Central memory CD8-positive, alpha-beta T cell (primary cell): ENCODE results near the gene RPL18.

Source experiments
- ATAC-seq: fragments of 150-1000 bp; cut with Tn5 transposase; replicated peaks from 2 replicates; pipeline ENCODE4 v1.10.0; 2022; ENCODE audit warnings: mild to moderate bottlenecking, moderate FRiP score, moderate number of reproducible peaks; ENCODE audit not compliant: poor library complexity, severe bottlenecking; ENCODE audit errors: extremely low read depth
- DNase-seq, 2 donors: peaks; one replicate each; pipeline ENCODE4 v3.0.0; 2021; ENCODE audit warnings: low spot score in 2 of 2
- H3K27ac Mint-ChIP-seq: one replicate; pipeline ENCODE4 v1.8.0; 2022; ENCODE audit warnings: low read depth, mild to moderate bottlenecking, moderate library complexity, mixed read lengths
- H3K27me3 Mint-ChIP-seq: one replicate; pipeline ENCODE4 v1.8.0; 2022; ENCODE audit warnings: mixed read lengths
- H3K36me3 Mint-ChIP-seq: one replicate; pipeline ENCODE4 v1.8.0; 2022; ENCODE audit warnings: mild to moderate bottlenecking, moderate library complexity, mixed read lengths; ENCODE audit not compliant: insufficient read depth
- H3K4me1 Mint-ChIP-seq: one replicate; pipeline ENCODE4 v1.8.0; 2022; ENCODE audit warnings: mixed read lengths
- H3K4me3 Mint-ChIP-seq: one replicate; pipeline ENCODE4 v1.8.0; 2022; ENCODE audit warnings: mild to moderate bottlenecking, moderate library complexity, mixed read lengths
- H3K9me3 Mint-ChIP-seq: one replicate; pipeline ENCODE4 v1.8.0; 2022; ENCODE audit warnings: mixed read lengths

Gene RPL18

DNA sequence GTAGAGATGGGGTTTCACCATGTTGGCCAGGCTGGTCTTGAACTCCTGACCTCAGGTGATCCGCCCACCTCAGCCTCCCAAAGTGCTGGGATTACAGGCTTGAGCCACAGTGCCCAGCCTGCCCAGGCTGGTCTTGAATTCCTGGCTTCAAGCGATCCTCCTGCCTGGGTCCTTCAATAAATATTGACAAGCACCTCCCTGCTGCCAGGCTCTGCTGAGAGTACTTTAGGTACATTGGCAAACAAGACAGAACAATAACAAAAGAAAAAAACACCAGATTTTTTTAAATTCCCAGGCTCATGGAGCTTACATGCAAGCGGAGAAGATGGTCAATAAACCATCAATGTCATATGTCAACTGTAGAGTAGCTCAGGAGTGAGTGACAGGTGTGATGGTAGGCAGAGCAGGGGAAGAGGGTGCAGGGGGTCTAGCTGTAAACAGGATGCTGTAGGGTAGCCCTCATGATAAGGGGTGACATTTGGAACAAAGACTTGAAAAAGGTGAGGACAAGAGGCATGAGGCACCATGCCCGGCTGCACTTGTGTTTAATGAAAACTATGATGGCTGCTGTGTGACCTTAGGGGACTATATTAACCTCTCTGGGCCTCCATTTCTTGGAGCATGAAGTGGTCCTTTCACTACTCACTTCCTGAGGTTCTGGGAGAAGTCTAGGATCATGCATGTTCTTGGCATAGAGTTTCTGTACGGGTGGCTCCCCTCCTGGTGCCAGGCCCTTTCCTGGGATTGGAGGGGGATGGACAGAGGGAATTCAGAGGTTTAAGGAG is 47.4 kb downstream of the RPL18 start:
- H3K4me3 Mint-ChIP-seq, result no peak overlapping the region
- no peaks in the 10 kb centered on the region for H3K9me3 Mint-ChIP-seq
- no peak for ATAC-seq
- no peak overlapping the region for H3K27ac Mint-ChIP-seq
- DNase-seq, result no peak
- H3K4me1 Mint-ChIP-seq, result no peaks in the 10 kb centered on the region
- peaks cover 18% of the 10 kb centered on the region for H3K27me3 Mint-ChIP-seq
- H3K36me3 Mint-ChIP-seq, result no peaks in the 10 kb centered on the region

DNA sequence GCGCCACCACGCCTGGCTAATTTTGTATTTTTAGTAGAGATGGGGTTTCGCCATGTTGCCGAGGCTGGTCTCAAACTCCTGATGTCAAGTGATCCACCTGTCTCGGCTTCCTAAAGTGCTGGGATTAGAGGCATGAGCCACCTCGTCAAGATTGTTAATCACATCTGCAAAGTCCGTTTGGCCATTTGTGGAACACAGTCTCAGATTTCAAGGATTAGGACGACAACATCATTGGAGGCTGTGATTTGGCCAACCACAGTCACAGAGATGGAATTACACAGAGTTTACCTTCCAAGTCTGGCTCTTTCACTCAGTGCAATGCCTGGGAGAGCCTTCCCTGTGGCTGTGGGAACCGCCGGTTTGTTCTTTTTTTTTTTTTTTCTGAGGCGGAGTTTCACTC is 49.2 kb downstream of the RPL18 start:
- Mint-ChIP-seq H3K27ac (no peak overlapping the region), H3K27me3 (peaks cover 18% of the 10 kb centered on the region), H3K4me3 (no peak overlapping the region), H3K9me3 (no peaks in the 10 kb centered on the region), H3K4me1 (no peaks in the 10 kb centered on the region), H3K36me3 (no peaks in the 10 kb centered on the region)
- DNase-seq (no peak), ATAC-seq (no peak)

DNA sequence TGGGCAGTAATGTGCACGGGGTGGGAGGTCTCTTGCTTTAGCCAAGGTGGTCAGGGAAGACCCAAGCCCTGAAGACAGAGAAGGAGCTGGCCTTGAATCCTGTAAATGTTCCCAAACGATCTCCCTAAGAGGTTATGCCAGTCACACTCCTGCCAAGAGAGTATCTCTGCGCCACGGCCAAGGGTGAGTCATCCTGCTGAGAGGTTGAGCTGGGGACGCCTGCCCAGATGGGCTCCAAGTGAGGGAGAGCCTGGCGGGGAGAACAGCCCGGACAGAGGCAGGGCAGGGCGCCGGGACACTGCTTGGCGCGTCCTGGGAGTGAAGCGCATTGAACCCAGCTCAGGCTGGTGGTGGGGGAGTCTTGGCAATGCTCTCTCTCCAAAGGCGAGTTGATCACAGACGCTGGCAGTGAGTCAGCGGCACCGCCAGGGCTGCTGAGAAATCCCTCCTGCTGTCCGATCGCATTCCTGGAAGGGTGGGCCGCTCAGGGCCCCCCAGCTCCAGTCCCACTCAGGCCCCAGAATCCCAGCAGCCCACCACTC is 50.6 kb downstream of the RPL18 start:
- Mint-ChIP-seq H3K4me1 (no peaks in the 10 kb centered on the region), H3K9me3 (no peaks in the 10 kb centered on the region)
- no peak for ATAC-seq

More for the DNA sequence above, 50.6 kb downstream of the RPL18 start:
- no peak for DNase-seq
- H3K27me3 Mint-ChIP-seq, result peaks cover 18% of the 10 kb centered on the region
- H3K27ac Mint-ChIP-seq, result no peak overlapping the region
- no peak overlapping the region for H3K4me3 Mint-ChIP-seq
- no peaks in the 10 kb centered on the region for H3K36me3 Mint-ChIP-seq
